Measurements from ENCODE around the gene SLX1A.
"Not testable (repeated sequence)": the region's sequence is repeated elsewhere in the genome, so short reads cannot be mapped to it uniquely, and the experiment has no call there.

- TF ChIP-seq, protein P1, sequence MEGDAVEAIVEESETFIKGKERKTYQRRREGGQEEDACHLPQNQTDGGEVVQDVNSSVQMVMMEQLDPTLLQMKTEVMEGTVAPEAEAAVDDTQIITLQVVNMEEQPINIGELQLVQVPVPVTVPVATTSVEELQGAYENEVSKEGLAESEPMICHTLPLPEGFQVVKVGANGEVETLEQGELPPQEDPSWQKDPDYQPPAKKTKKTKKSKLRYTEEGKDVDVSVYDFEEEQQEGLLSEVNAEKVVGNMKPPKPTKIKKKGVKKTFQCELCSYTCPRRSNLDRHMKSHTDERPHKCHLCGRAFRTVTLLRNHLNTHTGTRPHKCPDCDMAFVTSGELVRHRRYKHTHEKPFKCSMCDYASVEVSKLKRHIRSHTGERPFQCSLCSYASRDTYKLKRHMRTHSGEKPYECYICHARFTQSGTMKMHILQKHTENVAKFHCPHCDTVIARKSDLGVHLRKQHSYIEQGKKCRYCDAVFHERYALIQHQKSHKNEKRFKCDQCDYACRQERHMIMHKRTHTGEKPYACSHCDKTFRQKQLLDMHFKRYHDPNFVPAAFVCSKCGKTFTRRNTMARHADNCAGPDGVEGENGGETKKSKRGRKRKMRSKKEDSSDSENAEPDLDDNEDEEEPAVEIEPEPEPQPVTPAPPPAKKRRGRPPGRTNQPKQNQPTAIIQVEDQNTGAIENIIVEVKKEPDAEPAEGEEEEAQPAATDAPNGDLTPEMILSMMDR (IDR thresholded peaks at IDR 0.05) = not testable (repeated sequence)
- not testable (repeated sequence) for TF ChIP-seq POLR2AphosphoS5, POLR2A, EP300 (IDR thresholded peaks at IDR 0.05)
These were observed 15.4 kb downstream of the SLX1A start for GRCh38 chr16:30209032-30209431.

Measured in stomach (tissue), 4 donors.